Activated naive CD8-positive, alpha-beta T cell (primary cell): ENCODE data around the gene SERPINF2.

Source experiments
- H3K27ac Mint-ChIP-seq: one replicate; pipeline ENCODE4 v1.8.0; 2021; ENCODE audit warnings: mixed read lengths
- H3K27me3 Mint-ChIP-seq: one replicate; pipeline ENCODE4 v1.8.0; 2021; ENCODE audit warnings: mixed read lengths
- H3K36me3 Mint-ChIP-seq: one replicate; pipeline ENCODE4 v1.8.0; 2021; ENCODE audit warnings: mixed read lengths
- H3K4me1 Mint-ChIP-seq: one replicate; pipeline ENCODE4 v1.8.0; 2021; ENCODE audit warnings: low read depth, mixed read lengths
- H3K4me3 Mint-ChIP-seq: one replicate; pipeline ENCODE4 v1.8.0; 2021; ENCODE audit warnings: mild to moderate bottlenecking, mixed read lengths
- H3K9me3 Mint-ChIP-seq: one replicate; pipeline ENCODE4 v1.8.0; 2021; ENCODE audit warnings: low read depth, mixed read lengths

SERPINF2 gene

GRCh38 chr17:1800712-1801111 is 58.0 kb downstream of the SERPINF2 start:
- peaks cover 2% of the 10 kb centered on the region for H3K36me3 Mint-ChIP-seq
- no peaks in the 10 kb centered on the region for H3K27me3 Mint-ChIP-seq
- H3K4me3 Mint-ChIP-seq: no peak overlapping the region
- H3K27ac Mint-ChIP-seq: no peak overlapping the region
- H3K4me1 Mint-ChIP-seq: peaks cover 10% of the 10 kb centered on the region
- H3K9me3 Mint-ChIP-seq: no peaks in the 10 kb centered on the region

- Mint-ChIP-seq H3K27me3 (no peaks in the 10 kb centered on the region), H3K27ac (no peak overlapping the region), H3K4me3 (no peak overlapping the region), H3K4me1 (peaks cover under 1% of the 10 kb centered on the region), H3K9me3 (no peaks in the 10 kb centered on the region), H3K36me3 (peaks cover 2% of the 10 kb centered on the region)
Observed at GRCh38 chr17:1802429-1802828, 59.8 kb downstream of the SERPINF2 start.

GRCh38 chr17:1803280-1803679 is 60.6 kb downstream of the SERPINF2 start:
- H3K36me3 Mint-ChIP-seq: peaks cover 5% of the 10 kb centered on the region
- H3K4me3 Mint-ChIP-seq: no peak overlapping the region
- H3K9me3 Mint-ChIP-seq: no peaks in the 10 kb centered on the region
- H3K27ac Mint-ChIP-seq: no peak overlapping the region
- no peaks in the 10 kb centered on the region for H3K4me1 Mint-ChIP-seq
- H3K27me3 Mint-ChIP-seq: no peaks in the 10 kb centered on the region
